ENCODE results near the gene PLEKHG4B.

PLEKHG4B gene

GRCh38 chr5:173392-174290 is 81.7 kb downstream of the PLEKHG4B start:
- DNase-seq: no peak

DNA sequence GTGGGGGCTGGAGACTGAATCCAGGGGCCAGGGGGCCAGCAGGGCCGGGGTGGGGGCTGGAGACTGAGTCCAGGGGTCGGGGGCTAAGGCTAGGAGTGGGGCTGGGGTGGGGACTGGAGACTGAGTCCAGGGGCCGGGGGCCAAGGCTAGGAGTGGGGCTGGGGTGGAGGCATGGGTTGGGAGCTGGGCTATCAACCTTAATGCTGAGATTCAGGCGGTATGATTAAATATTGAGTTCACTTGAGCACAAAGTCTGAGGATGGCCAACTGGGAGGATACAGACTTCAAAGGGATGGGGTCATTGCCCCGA is 82.3 kb downstream of the PLEKHG4B start:
- no peak for DNase-seq

GRCh38 chr5:174876-175465 is 83.0 kb downstream of the PLEKHG4B start:
- no peak for DNase-seq

GRCh38 chr5:176296-176823 is 84.4 kb downstream of the PLEKHG4B start:
- DNase-seq: no peak

- no peak for DNase-seq
These were observed 86.1 kb downstream of the PLEKHG4B start for GRCh38 chr5:178110-178509.

- DNase-seq: no peak
These were observed 87.4 kb downstream of the PLEKHG4B start for GRCh38 chr5:179401-179800.

GRCh38 chr5:180286-180918 is 88.4 kb downstream of the PLEKHG4B start:
- no peak for DNase-seq

GRCh38 chr5:181160-181559 is 89.2 kb downstream of the PLEKHG4B start:
- DNase-seq: no peak

GRCh38 chr5:181566-181965 is 89.6 kb downstream of the PLEKHG4B start:
- no peak for DNase-seq

GRCh38 chr5:182126-182525 is 90.2 kb downstream of the PLEKHG4B start:
- no peak for DNase-seq

DNA sequence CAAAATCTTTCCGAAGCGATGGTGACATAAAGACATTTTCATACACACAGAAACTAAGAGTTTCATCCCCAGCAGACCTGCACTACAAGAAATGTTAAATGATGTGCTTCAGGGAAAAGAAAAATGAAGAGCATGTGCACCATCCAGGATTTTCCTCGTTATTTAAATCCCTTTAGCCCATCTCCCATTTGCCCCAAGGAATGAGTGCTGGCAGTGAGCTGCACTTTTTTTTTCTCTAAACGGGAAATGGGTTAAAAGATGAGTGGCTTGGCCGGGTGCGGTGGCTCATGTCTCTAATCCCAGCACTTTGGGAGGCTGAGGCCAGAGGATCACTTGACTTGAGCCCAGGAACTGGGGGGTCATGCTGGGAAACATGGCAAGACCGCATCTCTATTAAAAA is 92.5 kb downstream of the PLEKHG4B start:
- no peak for DNase-seq

DNA sequence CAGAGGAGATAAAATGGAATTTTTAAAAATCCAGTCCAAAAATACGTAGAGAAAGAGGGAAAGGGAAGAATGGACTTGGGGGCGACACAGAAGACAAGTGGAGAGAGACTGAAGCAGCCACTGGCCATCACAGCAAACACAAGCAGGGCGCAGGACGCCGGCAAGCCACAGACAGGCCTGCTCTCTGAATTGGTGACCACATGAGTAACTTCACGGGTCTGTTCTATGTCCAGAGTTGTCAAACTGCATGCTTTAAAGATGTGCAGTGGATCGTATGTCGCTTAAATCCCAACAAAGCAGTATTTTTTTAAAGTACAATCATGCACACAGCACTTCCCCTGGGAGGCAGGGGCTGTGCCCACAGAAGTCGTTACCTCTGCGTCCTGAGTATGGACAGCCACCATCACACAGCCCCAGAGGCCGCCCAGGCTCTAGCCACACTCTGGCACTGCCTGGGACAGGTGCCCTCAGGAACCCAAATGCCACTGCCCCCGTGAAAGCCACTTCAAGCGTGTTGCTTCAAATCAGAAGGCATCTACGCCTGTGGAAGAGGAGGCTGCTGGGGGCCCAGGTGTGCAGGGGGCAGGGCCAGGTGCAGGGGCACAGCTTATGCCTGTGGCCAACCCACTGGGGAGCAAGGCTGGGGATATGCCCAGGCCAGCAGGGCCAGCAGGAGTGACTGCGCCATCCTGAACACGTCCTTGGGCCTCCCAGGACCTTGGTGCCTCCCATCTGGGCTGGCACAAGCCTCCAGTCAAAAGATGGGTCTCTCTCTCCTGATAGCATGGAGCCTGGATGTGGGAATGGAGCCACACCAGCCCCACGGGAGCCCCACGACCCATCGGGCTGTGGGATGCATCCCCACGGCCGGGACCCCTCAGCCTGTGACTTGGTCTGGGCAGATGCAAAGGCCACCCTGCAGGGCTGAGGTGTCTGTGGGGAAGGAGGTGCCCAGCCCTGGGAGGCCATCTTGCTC is 93.4 kb downstream of the PLEKHG4B start:
- DNase-seq: no peak

DNA sequence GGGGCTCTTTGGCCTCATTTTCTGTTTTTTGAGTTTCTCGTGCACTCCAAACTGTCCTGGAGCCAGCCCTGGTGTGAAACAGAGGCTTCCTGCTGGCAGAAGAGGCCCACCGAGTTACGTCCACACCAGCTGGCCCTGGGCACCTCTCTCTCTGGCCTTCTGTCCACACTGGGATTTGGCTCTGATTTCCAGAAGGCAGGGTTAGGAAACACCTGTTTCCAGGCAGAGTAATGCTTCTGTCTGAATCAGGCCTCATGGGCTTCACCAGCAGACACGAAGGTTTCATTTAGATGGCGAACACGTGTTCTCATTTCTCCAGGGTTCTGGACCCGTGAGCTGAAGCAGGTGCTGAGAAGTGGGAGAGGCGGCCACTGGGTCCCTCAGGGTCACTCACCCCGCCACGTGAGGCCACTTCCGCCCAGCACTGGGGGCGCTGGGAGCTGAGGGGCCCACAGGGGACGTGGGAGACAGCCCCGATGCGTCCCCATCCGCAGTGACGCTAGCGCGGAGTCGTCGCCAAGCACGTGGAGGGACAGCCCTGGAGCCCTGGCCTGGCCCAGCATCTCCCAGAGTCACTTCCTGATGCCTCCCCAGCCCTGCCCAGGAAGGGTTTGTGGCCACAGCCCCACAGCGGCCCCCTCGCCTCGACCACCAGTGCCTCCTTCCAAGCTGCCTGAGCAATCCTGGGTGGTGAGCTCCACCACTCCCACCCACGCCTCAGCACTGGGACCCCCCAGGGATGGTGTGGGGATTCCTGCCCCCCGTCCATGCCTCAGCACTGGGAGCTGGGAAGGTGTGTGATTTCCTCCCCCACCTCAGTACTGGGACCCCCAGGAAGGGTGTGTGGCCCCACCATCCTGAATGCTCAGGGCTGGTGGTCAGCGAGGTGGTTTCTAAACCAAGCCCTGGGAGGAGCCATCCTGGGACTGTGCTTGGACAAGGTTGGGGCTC is 94.4 kb downstream of the PLEKHG4B start:
- DNase-seq: no peak

- no peak for DNase-seq
These were observed 95.1 kb downstream of the PLEKHG4B start for GRCh38 chr5:187042-187431.

DNA sequence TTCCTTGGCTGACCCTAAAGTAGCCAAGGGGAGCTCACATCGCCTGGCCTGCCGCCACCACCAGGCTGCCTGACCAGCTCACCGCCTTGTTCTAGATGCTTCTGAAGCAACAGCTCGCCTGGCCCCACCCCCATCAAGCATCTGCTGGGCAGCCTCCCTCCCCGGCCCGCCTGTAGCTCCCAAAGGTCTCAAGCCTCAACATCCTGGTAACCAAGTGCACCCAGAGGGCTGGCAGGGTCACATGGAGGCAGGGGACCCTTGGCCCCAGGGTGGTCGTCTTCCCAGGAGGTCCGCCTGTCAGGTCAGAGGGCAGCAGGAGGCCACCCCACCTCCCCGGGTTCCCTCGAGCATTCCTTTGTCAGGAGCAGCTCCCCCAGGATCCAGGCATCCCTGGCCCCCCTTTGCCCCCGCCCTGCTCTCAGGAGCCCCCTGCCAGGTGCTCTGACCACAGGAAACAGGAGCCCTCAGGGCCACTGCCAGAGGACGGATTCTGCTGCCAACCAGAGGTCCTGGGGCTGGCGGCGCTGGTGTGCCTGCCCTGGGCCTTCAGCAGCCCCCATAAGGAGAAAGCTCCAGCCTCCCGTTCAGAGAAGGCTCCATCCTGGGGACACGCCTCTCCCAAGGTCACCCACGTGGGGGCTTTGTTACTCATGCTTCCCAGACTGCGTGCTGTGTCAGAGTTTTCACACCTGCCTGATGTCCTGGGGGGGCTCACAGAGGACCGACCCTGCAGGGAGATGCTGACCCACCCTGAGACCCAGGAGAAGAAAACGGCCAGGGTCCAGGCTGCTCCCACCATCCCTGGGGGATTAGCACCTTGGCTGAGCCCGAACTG is 95.9 kb downstream of the PLEKHG4B start:
- DNase-seq: no peak

DNA sequence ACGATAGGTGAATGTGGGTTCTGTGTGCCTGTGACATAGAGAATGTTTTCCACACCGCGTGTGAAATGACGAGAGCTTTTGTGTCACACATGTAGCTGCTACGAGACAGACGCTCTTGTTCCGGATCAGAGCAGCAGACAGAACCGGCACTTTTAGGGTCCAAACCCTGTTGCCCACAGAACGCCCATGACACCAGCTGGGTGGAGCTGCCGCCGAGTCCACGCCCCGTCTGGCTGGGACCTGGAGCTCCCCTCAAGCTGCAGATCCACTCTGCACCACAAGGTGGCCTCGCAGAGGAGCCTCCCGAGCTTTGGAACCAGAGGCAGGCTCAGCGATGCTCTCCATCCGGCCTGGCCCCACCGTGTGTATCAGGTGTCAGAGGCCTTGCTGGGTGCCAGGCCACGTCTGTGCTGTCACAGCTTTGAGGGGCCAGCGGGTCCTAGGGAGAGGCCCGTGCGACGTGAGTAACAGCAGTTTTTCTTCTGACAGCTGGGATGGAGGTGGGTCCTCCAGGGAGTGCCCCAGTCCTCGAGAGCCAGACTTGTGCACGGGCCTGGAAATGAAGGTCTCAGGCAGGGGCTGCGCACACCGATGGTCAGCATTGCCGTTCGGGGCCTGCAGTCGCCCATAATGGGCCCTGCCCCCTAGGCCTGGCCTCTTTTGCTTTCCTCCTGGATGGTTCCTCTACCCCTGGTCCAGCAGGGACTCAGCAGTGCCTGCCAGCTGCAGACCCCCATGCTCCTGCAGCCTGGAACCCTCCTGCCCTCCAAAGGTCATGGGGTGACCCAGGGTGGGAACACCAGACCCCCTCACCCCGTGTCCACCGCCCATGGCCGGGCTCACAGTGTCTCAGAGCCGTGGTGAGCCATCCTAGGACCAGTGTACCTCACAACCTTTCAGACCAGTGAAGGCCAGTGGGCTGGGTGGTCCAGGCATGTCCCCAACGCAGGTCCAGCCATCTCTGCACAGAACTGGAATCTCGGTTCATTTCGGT is 96.8 kb downstream of the PLEKHG4B start:
- peak; percentile 88 for DNase-seq

DNA sequence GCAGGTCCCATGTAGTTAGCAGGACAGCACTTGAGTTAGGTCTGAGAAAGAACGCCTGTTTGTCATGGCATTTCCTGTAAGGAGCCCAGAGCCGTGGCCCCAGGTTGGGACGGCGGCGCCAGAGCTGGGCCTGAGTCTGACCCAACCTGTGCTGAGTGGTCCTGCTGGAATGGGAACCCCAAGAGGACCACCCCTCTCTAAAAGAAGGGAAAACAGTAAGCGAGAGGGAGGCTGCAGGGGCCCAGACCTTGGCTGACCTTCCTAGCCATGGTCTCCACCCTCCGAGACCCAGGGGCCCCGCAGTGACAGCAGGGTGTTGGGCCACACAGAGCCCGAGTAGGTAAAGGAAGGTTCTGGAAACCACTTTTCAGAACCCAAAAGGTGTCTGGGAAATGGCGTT is 97.5 kb downstream of the PLEKHG4B start:
- no peak for DNase-seq

- no peak for DNase-seq
These were observed 98.0 kb downstream of the PLEKHG4B start for GRCh38 chr5:189976-190365.

DNA sequence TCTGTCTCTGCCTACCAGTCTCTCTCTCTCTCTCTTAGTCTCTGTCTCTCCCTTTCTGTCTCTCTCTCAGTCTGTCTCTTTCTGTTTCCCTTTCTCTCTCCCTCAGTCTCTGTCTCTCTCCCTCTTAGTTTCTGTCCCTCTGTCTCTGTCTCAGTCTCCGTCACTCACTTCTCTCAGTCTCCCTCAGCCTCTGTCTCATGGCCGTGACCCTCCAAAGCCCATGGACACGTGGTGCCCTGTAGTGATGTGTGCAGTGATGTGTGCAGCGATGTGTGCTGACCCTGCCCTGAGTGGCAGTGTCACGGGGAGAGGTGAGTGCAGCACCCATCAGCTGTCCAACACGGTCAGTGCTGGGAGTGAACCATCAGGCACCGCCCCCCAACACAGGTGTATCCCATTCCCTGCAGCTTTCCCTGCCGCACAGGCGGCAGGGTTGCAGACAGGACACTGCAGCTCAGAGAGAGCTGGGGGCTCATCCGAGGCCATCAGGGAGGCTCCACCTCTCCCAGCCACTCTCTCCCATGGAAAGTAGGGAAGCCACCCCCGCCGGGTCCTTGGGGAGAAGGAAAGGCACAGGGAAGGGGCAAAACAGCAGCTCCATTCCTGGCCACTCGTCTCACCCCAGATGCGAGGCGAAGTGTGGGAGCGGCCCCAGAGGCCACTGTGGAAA is 98.5 kb downstream of the PLEKHG4B start:
- DNase-seq: no peak
